Spinal cord (tissue), 10 donors: ENCODE measurements around the gene FAAP100. TPM values are rescaled to one million over a fixed set of nuclear protein-coding genes. Genes with fewer than 3 reads are reported as not detected.

Source experiments
- DNase-seq, 6 donors: peaks; one replicate each; pipeline versions ENCODE4 v3.0.0 to v3.0.0-alpha.2; 2013 to 2015; ENCODE audit warnings: low spot score in 6 of 6, low read depth in 4 of 6
- H3K27ac ChIP-seq: one replicate; pipeline ENCODE4 v1.5.1; 2013; ENCODE audit warnings: low read depth, low read length, control low read depth
- H3K27me3 ChIP-seq: one replicate; pipeline ENCODE4 v1.6.1; 2013; ENCODE audit warnings: low read length; ENCODE audit not compliant: control insufficient read depth, insufficient read depth
- H3K36me3 ChIP-seq: one replicate; pipeline ENCODE4 v1.6.1; 2013; ENCODE audit warnings: low read length; ENCODE audit not compliant: control insufficient read depth, insufficient read depth
- H3K4me1 ChIP-seq: one replicate; pipeline ENCODE4 v1.6.1; 2013; ENCODE audit warnings: low read length; ENCODE audit not compliant: control insufficient read depth, insufficient read depth
- H3K4me3 ChIP-seq: one replicate; pipeline ENCODE4 v1.5.1; 2013; ENCODE audit warnings: low read depth, low read length, control low read depth
- H3K9me3 ChIP-seq: one replicate; pipeline ENCODE4 v1.6.1; 2013; ENCODE audit warnings: low read length; ENCODE audit not compliant: control insufficient read depth, insufficient read depth
- WGBS: methylation state at CpG from one replicate; pipeline ENCODE4 v1.1.5; 2013; ENCODE audit warnings: missing lambda C conversion rate; ENCODE audit not compliant: insufficient coverage; 5-methylcytosine and 5-hydroxymethylcytosine counted together
- long read RNA-seq, 4 donors: transcript quantifications; one replicate each; lab custom pipeline, GENCODE V29; 2026
- polyA plus RNA-seq, 2 donors: library from polyadenylated mRNA; unstranded; fragments of 120-200 nt; gene quantifications; one replicate each; pipeline ENCODE4 v1.2.1, GENCODE V29; 2013; ENCODE audit not compliant: insufficient read length in 2 of 2
- total RNA-seq, 2 donors: library from RNA; depleted of rRNA in 1 of 2; stranded (reverse); fragments of 120-200 nt in 1 of 2; fragments of >200 nt in 1 of 2; gene quantifications; one replicate each; pipeline versions ENCODE4 v1.2.3 to v1.2.4, GENCODE V29; 2013 to 2014
- donor health status: healthy.

FAAP100 gene, protein sequence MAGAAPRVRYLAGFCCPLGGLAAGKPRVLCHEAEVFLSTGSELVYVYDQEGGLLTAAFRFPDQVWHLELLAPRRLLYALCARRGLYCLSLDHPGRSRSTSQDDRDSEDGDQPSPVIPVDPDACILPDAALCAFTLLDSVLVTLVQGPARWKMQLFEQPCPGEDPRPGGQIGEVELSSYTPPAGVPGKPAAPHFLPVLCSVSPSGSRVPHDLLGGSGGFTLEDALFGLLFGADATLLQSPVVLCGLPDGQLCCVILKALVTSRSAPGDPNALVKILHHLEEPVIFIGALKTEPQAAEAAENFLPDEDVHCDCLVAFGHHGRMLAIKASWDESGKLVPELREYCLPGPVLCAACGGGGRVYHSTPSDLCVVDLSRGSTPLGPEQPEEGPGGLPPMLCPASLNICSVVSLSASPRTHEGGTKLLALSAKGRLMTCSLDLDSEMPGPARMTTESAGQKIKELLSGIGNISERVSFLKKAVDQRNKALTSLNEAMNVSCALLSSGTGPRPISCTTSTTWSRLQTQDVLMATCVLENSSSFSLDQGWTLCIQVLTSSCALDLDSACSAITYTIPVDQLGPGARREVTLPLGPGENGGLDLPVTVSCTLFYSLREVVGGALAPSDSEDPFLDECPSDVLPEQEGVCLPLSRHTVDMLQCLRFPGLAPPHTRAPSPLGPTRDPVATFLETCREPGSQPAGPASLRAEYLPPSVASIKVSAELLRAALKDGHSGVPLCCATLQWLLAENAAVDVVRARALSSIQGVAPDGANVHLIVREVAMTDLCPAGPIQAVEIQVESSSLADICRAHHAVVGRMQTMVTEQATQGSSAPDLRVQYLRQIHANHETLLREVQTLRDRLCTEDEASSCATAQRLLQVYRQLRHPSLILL
- 10 to 100 TPM; 16.9 to 22.8 TPM for total RNA-seq
- 10 to 100 TPM; 55.5 to 70.9 TPM for polyA plus RNA-seq
- long read RNA-seq, donor 1, transcript FAAP100-202 (5 exons, 2,996 nt): major isoform, 6 of 17 reads
- long read RNA-seq, donor 1, partial matches to known transcripts: 10 of 17 reads
- long read RNA-seq, donor 1, other reads (novel, unspliced or antisense): 0 of 17 reads
- long read RNA-seq, donor 2, partial matches to known transcripts: 0 of 3 reads
- long read RNA-seq, donor 2, other reads (novel, unspliced or antisense): 0 of 3 reads
- long read RNA-seq, donor 3, partial matches to known transcripts: 0 of 4 reads
- long read RNA-seq, donor 3, other reads (novel, unspliced or antisense): 0 of 4 reads
- long read RNA-seq, donor 4, transcript FAAP100-202 (5 exons, 2,996 nt): major isoform, 6 of 26 reads
- long read RNA-seq, donor 4, partial matches to known transcripts: 19 of 26 reads
- long read RNA-seq, donor 4, other reads (novel, unspliced or antisense): 0 of 26 reads

DNA sequence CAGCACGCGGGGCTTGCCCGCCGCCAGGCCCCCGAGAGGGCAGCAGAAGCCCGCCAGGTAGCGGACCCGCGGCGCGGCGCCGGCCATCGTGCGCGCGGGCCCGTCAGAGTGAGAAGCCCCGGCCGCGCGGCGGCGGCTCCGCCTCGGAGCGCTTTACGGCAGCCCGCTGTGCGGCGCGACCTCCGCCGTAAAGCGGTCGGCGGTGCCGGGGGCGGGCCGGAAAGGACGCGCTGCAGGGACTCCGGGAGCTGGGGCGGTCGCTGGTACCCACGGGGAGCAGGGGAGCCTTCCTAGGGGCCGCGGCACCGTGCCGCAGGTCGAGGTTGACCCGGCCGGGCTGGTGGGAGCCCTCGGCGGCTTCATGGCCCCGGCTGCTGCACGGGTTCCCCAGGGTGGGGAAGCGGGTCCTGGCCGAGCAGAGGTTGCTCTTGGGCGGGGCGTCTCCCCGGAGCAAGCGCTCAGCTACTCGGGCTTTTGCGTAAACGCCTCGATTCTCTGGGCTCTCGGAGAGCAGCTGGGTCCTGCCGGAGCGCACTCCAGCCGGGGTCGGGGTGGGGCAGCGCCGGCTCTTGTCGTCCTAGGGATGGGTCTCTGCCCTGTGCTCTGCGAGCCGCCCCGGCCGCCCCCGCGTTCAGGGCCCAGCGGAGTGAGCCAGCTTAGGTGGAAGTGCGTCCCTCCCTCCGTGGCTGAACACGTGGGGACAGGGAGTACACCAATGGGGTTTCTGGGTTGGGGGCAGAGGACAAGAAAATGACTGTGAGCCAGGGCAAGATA lies at the start of gene FAAP100:
TSS of gene FAAP100 (minus strand) at position 110 of the 774 bp plus-strand sequence. CDS start at position 87, 23 bp downstream.
- Histone ChIP-seq H3K36me3 (peaks cover 62% of the 10 kb centered on the region), H3K4me3 (peak within 1 kb of the TSS; percentile 86), H3K27me3 (no peaks in the 10 kb centered on the region), H3K4me1 (peaks cover 39% of the 10 kb centered on the region), H3K9me3 (no peaks in the 10 kb centered on the region), H3K27ac (peak within 1 kb of the TSS; percentile 86)
- WGBS: 0% methylated on average over 85 of the region's 85 CpGs
- peak; percentile 67 to 95 (median 72) for DNase-seq

DNA sequence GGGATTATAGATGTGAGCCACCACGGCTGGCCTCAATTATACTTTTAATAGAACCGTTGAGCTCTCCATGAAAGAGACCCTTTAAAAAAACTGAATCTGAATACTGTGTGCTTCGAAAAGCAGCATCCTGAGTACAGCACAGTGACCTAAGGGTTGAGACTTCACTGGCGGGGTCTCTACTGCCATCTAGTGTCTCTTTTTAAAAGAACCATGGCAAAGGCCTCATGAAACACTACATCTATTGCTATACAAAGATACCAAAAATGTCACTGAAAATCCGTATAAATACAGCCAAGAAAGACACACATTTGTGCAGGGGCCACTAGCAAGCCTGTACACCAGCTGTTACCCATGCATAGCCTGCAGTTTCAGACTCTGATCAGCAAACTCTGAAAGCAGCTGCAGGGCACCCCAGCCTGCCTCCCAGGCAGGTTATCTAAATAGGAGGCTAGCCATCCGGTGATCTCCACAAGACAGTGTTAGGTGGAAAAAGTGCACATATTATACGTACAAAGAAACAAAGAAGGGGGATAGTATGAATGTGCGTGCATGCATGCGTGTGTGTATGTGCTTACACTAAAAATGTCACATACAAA lies 49.5 kb upstream of the FAAP100 start:
- Histone ChIP-seq H3K27me3 (no peaks in the 10 kb centered on the region), H3K4me3 (no peak overlapping the region), H3K4me1 (peaks cover 2% of the 10 kb centered on the region), H3K9me3 (no peaks in the 10 kb centered on the region), H3K27ac (no peak overlapping the region), H3K36me3 (peaks cover 69% of the 10 kb centered on the region)
- DNase-seq: peak; percentile 33 to 94 (median 64)
- WGBS: 26% methylated on average over 4 of the region's 9 CpGs

DNA sequence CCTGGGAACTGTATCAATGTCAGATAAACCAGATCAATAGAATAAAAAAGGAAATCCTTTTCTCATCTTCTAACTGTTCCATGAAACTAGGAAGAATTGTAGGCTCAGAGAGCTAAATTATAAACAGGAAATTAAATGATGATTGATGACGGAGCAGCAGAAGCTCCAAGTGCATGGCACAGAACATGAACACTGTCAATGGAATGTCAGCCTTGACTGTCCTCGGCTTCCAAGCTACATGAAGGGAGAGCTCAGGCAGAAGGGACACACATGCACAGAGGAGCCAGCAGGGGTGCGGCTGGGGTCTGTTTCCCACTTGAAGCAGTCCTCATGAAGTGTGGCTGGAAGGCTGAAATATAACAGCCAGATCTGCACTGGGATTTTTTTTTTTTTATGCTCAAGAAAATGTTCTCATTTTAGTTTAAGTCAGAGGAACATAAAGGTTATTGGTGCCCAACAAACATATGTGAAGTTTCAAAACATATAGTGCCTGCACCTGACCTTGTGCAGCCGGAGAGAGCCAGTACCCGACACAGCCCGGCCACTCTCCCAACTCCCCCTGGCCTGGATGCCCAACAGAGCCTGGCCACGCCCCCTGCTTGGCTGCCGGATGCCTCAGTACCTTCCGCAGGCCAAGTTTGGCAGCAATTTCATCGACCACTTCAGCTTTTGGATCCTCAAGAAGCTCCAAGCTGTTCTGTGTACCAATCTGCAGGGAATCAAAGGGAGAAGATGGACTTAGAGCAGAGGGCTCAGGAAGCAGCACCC lies 47.8 kb upstream of the FAAP100 start:
- no peaks in the 10 kb centered on the region for H3K9me3 ChIP-seq
- WGBS: 87% methylated on average over 7 of the region's 10 CpGs
- DNase-seq: no peak
- no peak overlapping the region for H3K27ac ChIP-seq
- H3K27me3 ChIP-seq: no peaks in the 10 kb centered on the region
- H3K4me3 ChIP-seq: no peak overlapping the region
- peaks cover 2% of the 10 kb centered on the region for H3K4me1 ChIP-seq
- peaks cover 67% of the 10 kb centered on the region for H3K36me3 ChIP-seq

DNA sequence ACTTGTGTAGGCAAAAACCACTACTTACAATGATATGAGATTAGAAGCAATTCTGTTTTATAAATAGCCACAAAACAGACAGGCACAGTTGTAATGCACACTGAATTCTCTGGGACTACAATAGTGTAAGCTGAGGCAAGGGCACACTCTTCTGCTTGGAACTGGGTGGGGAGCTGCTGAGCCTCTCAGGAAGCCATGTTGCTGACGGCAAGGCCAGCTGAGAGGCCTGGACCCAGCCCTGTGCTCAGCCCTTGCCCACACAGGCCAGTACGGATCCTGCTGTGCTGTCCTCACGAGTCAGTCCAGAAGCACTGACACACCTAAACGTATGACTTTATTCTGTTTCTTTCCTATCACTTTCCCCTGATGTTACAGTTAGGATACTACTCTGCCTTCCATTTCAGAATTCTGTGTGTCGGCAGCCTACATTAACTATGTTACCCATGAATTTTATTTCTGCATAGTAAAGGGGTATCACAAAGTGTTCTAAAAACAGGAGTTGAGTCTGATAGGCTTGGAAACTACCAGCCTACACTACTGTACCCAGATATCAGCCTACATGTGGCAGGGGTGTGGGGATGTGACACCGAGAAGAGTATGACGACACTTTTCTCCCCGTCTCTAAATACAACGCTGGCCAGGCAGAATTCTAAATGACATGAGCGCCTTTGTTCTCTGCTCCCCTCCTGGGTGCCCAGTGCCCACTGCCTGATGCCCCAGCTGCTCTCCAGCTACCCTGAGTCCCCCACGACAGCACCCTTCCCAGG lies 41.1 kb upstream of the FAAP100 start:
- no peaks in the 10 kb centered on the region for H3K9me3 ChIP-seq
- no peaks in the 10 kb centered on the region for H3K27me3 ChIP-seq
- no peak for DNase-seq
- no peak overlapping the region for H3K27ac ChIP-seq
- H3K36me3 ChIP-seq: peaks cover 87% of the 10 kb centered on the region
- no peaks in the 10 kb centered on the region for H3K4me1 ChIP-seq
- no peak overlapping the region for H3K4me3 ChIP-seq
- 90% methylated on average over 8 of the region's 11 CpGs for WGBS

DNA sequence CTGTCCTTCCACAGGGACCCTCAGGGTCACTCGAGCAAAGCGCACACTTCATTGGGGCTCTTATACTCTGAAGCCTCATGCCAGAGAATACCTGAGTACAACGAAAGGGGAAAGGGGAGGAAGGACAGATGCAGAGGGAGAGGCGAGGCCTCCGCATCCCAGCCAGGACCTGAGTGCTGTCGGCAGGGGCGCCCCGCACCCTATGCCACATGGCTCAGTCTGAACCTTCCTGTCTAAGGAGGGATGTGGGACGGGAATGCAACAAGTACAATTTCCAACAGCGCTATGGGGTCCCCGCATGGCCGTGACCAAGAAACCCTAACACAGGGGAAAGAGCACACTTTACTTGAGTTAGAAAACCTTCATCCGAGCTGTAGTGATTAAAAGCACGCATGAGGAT lies 39.8 kb upstream of the FAAP100 start:
- 97% methylated on average over 12 of the region's 14 CpGs for WGBS
- H3K27me3 ChIP-seq: no peaks in the 10 kb centered on the region
- no peak overlapping the region for H3K4me3 ChIP-seq
- no peak for DNase-seq
- peaks cover 84% of the 10 kb centered on the region for H3K36me3 ChIP-seq
- no peaks in the 10 kb centered on the region for H3K4me1 ChIP-seq
- no peaks in the 10 kb centered on the region for H3K9me3 ChIP-seq
- no peak overlapping the region for H3K27ac ChIP-seq

DNA sequence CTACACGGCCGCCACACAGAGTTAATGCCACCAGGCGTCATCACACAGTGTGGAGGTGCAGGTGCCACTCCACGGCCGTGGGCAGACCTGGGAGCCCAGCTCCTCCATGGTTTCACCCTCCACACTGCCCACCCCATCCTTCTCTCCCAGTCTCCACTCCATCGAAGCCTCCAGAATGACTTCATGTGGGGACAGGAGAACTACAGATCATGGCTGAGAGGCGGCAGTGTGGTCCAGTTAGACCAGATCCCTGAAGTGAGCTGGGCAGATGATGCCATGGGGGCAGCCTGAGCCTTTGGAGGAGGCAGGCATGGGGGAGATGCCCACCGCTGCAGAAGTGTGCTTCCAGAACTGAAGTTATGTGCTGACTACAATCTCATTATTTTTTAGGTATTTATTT lies 38.0 kb upstream of the FAAP100 start:
- 96% methylated on average over 6 of the region's 8 CpGs for WGBS
- no peaks in the 10 kb centered on the region for H3K4me1 ChIP-seq
- no peak overlapping the region for H3K4me3 ChIP-seq
- peaks cover 87% of the 10 kb centered on the region for H3K36me3 ChIP-seq
- no peaks in the 10 kb centered on the region for H3K27me3 ChIP-seq
- no peaks in the 10 kb centered on the region for H3K9me3 ChIP-seq
- H3K27ac ChIP-seq: no peak overlapping the region
- no peak for DNase-seq

DNA sequence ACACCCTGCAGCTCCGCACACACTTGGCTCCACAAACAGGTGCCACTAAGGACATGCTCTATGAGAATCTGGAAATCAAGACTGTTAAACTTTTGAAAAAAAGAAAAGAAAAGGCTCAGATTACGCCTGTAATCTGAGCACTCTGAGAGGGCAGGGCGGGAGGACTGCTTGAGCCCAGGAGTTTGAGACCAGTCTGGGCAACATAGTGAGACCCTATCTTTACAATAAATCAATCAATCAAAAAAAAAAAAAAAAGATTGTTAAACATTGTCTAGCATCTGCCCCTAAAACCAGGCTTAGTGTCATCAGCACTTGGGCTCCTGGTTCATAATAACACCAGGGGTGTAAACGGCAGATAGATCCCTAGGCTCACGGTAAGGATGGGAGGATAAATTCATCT lies 37.5 kb upstream of the FAAP100 start:
- H3K9me3 ChIP-seq: no peaks in the 10 kb centered on the region
- no peak for DNase-seq
- peaks cover 85% of the 10 kb centered on the region for H3K36me3 ChIP-seq
- 82% methylated on average over 3 of the region's 5 CpGs for WGBS
- H3K27ac ChIP-seq: no peak overlapping the region
- H3K27me3 ChIP-seq: no peaks in the 10 kb centered on the region
- no peaks in the 10 kb centered on the region for H3K4me1 ChIP-seq
- no peak overlapping the region for H3K4me3 ChIP-seq
